Loucy (cell line): Measurements from ENCODE around the gene WNT3.

Experiments
- EZH2phosphoT487 ChIP-seq: fragments of 200-600 bp; IDR thresholded peaks from 2 replicates; pipeline ENCODE4 v1.6.1; 2018; ENCODE audit warnings: antibody characterized with exemption, mild to moderate bottlenecking, moderate library complexity, borderline replicate concordance
- TF ChIP-seq, protein P1 (sequence below): fragments of 200-600 bp; sonication (generic); conservative IDR thresholded peaks from 2 replicates; pipeline ENCODE4 v1.5.1; 2014; ENCODE audit warnings: mild to moderate bottlenecking, antibody characterized with exemption, low read length

DNA sequence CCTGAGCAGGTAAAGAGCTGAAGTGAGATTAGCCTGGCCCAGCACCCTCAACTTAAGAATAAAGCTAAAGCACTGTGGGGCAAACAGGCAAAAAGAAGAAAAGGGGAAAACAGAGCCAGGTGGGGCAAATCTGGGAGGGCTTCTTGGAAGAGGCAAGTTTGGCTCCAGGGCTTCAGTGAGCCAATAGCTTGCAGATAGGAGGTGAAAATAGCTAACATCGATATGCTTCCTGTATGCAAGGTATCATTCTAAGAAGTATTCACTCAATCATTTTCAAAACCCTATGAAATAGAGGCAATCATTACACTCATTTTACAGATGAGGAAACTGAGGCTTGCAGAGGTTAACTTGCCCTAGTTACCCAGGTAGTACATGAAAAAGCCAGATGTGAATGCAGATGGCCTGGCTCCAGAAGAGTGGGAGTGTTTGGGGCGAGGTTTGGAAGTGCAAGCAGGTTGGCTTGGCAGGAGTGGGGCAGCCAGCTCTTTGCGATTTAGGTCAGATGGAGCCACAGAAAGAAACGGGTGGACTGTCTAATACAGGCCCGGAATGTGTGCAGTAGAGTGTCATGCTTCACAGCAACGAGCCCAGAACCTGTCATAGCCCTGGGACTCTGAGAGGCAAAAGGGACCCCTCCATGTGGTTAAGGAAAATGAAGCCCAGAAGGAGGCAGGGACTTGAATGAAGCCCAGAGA lies 5.7 kb downstream of the WNT3 start:
- TF ChIP-seq, protein P1, sequence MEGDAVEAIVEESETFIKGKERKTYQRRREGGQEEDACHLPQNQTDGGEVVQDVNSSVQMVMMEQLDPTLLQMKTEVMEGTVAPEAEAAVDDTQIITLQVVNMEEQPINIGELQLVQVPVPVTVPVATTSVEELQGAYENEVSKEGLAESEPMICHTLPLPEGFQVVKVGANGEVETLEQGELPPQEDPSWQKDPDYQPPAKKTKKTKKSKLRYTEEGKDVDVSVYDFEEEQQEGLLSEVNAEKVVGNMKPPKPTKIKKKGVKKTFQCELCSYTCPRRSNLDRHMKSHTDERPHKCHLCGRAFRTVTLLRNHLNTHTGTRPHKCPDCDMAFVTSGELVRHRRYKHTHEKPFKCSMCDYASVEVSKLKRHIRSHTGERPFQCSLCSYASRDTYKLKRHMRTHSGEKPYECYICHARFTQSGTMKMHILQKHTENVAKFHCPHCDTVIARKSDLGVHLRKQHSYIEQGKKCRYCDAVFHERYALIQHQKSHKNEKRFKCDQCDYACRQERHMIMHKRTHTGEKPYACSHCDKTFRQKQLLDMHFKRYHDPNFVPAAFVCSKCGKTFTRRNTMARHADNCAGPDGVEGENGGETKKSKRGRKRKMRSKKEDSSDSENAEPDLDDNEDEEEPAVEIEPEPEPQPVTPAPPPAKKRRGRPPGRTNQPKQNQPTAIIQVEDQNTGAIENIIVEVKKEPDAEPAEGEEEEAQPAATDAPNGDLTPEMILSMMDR = no peak
- TF ChIP-seq EZH2phosphoT487 = no peak
